Measurements from ENCODE around the gene JTB.

The JTB gene

DNA sequence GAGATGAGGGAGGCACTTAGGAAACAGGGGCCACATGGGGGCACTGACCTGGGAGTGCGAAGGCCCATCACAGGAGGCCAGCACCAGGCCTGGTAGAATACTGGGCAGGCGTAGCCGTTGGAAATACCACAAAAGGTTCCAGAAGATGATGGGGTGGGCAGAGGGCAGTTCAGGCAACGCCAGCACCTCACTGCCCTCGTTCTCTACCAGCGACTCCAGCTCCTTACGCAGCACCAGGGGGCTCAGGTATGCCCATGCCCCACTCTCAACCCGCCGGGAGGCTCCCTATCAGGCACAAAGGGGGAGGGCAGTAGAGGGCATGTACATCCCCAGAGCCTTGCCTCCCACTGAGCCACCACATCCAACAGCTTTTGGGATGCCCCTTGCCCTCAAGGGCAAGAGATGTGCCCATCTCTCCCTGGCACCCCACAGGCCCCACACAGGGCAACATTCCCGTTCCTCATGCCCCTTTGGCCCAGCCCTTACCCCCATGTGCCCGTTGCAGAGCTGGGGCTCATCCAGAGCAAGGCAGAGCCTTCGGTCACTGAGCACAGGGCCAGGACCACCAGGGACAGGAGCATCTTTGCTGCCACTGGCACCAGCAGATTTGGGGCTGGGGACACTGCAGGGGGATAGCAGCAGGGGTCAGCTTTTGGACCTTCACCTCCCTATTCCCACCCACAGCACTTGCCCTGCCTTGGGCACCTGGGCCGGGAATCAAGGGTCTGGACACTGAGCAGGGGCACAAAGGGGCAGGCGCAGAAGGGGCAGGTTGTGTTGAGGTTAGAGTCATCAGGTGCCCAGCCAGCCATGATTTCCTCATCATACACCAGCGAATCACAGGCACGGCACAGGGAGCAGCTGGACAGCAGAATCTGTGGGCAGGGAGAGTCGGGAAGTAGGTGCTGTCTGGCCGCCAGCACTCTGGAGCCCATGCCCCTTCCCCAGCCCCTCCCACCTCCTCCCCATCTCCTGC, 45.0 kb downstream of the JTB start:
- no peak for DNase-seq (ENCODE audit: low spot score)

DNA sequence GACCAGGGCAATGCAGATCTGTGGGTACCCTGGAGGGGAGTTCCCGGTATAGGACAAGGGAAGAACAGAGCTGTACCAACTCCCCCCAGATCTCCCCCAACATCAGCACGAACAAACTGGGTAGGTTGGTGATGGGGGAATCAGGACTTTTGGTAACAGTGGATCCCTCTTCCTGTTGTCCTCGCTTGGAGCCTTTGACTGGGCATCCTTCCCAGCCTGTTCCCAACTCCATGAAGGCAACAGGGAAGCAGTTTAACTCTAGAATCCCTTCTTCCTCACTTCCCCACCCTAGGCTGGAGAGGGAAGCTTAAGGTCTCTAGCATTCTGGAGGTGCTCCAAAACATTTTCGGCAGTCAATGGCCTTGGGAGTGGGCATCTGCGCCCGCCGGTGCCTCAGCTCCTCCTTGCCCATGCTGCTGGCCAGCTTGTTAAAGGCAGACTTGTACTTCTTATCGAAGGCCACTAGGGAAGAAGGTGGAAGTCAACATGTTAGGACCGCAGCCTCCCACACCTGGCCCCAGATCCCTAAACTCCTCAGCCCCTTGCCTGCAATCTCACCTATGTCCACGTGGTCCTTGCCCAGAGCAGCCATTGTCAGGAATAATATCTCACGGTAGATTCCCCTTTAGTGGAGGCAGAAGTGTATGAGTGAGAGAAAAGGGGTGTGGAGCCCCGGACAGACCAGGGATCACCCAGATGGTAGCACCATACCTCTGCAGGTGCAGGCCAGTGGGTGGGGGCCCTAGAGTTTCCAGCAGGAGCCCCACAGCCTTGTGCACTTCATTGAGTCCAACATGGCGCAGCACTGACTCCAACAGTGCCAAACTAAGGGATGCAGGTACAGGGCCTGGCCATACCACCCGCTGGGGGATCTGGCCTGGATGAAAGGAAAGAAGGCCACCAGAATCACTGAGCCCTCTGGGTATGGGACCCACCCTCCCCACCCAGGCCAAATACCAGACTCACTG, 47.2 kb downstream of the JTB start:
- no peak for DNase-seq (ENCODE audit: low spot score)

DNA sequence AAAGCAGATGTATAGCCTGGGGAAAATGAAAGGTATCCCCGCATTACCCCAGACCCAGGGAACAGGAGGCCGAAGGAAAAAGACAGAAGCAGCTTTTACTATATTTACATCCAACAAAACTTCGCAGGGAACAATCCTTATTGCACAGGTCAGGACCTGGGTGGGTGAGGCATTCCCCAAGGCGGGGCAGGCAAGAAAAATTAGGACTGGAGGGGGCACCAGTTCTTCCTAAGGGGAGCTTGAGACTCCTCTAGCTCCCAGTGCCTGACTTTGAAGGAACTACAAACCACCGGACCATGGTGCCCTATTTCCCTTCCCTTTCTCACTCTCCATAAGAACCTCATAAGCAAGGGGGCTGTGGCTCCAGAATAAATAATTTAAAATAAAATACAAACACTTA, 48.0 kb downstream of the JTB start:
- DNase-seq (ENCODE audit: low spot score) = no peak

DNA sequence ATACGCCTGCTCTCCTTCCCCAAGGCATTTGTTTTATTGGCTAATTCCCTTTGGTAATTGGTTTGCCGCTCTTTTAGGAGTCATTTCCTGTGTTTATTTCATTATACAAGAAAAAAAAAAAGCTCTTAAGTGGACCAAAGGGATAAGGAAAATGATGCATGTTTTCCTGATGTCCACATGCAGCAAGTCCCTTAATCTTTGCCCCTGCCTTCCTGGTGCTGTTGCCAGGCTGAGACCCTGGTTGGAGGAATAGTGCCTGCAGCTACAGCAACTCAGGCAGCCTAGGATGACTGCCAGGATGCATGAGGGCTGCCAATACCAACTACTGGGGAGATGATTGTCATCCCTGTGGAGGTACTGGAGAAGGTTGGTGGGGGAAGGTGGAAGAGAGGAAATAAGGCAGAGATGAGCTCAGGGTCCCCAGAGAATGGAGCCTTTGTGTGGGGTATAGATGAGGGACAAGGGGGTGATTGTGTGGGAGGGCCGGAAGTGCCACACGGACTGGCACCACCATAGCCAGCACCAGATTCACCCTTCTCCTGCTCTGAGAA, 48.6 kb downstream of the JTB start:
- DNase-seq (ENCODE audit: low spot score) = no peak

DNA sequence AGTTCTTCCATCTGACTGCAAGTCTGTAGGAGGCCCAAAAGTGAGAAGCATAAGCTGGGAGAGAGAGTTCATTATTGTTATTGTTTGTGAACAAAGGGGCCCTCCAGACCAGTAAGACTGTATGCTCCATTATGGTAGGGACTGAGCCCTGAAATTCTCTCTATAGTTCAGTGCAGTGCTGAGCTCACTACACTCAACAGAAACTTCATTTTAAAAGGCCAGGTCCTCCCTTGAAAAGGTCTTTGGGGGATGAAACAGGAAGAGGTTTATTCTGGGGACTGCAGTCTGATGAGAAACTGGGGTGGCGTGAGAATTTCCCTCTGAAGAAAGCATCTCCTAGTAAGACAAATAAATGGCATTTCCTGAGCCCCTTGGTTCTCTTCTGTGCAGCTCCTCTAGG, 49.2 kb downstream of the JTB start:
- DNase-seq (ENCODE audit: low spot score) = no peak

DNA sequence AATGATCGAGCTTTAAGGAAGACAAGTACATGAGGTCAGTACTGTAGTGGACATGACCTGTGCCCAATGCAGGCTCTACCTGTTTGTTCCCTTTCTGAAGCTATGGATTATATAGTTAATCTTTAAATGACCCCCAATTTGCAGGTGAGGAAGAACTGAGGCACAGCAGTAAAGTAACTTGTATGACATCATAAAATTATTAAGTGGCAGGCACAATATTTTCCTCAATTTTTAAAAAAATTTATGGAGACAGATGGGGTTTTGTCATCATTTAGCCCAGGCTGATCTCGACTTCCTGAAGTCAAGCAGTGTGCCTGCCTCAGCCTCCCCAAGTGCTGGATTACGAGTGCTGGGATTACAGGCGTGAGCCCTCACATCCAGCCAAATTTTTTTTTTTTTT, 51.1 kb downstream of the JTB start:
- no peak for DNase-seq (ENCODE audit: low spot score)
